ENCODE results near the gene STPG1. TPM values are rescaled to one million over a fixed set of nuclear protein-coding genes. Genes with fewer than 3 reads are reported as not detected.

The STPG1 gene
- total and polyA plus RNA-seq, 2 donors from 2014 or later: 10.6 to 12.2 TPM

DNA sequence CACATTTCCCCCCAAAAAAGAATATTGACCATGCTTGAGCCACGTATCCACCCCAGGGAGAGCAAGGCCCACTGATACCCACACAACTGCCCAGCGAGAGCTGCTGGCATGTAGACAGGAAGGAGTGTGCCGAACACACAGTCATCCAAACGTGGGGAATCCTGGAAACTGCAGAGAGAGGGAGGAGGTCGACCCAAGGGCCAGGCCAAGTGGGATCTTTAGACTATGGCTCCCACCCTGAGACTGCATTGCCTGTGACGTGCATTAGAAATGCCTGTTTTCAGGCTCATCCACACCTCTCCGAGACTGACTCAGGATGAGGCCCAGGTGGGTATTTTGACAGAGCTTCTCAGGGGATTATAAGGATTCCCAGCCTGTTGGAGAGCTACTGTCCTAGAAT, 27.9 kb upstream of the STPG1 start:
- H3K27me3 ChIP-seq (ENCODE audit: control insufficient read depth, insufficient read depth, low read length): no peaks in the 10 kb centered on the region
- FAIRE-seq: no peak
- H3K36me3 ChIP-seq (ENCODE audit: control insufficient read depth in 2 of 3, insufficient read depth in 3 of 3, low read length in 3 of 3): peaks cover 0 to 3% (median 0%) of the 10 kb centered on the region in 3 donors
- no peak for DNase-seq
- intact Hi-C loops (cut with DNase I): no loop called here
- TF ChIP-seq, protein P1, sequence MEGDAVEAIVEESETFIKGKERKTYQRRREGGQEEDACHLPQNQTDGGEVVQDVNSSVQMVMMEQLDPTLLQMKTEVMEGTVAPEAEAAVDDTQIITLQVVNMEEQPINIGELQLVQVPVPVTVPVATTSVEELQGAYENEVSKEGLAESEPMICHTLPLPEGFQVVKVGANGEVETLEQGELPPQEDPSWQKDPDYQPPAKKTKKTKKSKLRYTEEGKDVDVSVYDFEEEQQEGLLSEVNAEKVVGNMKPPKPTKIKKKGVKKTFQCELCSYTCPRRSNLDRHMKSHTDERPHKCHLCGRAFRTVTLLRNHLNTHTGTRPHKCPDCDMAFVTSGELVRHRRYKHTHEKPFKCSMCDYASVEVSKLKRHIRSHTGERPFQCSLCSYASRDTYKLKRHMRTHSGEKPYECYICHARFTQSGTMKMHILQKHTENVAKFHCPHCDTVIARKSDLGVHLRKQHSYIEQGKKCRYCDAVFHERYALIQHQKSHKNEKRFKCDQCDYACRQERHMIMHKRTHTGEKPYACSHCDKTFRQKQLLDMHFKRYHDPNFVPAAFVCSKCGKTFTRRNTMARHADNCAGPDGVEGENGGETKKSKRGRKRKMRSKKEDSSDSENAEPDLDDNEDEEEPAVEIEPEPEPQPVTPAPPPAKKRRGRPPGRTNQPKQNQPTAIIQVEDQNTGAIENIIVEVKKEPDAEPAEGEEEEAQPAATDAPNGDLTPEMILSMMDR (IDR thresholded peaks at IDR 0.05; ENCODE audit: borderline replicate concordance, extremely low read depth, insufficient read depth): no peak
- H3K4me3 ChIP-seq (ENCODE audit: low read length in 3 of 3): no peak overlapping the region
- no peaks in the 10 kb centered on the region for H3K9me3 ChIP-seq (ENCODE audit: control insufficient read depth in 2 of 3, insufficient read depth in 1 of 3, low read length in 3 of 3)
- no peaks in the 10 kb centered on the region for H3K4me1 ChIP-seq (ENCODE audit: control insufficient read depth in 2 of 3, insufficient read depth in 2 of 3, low read depth in 1 of 3, low read length in 3 of 3)
- H3K9ac ChIP-seq (ENCODE audit: low read length in 3 of 3): no peak overlapping the region
- no peak overlapping the region for H3K27ac ChIP-seq (ENCODE audit: low read depth in 2 of 2, low read length in 2 of 2)

DNA sequence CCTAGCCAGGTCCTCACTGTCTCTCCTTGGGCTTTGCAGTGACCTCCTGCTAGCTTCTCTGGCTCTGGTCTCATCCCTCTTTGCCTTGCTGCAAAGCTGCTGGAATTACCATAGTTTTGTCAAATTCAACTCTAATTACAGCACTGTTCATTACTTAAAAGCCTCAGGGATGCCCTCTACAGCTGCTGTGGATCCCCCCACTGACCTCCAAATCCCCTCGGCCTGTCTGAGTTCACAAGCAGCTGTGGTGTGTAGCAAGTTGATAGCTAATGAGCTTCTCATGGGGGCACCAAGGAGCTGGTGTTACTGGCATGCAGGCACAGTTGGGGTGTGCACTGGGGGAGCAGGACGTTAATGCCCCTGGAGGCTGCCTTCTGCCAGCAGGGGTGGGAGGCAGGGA, 26.9 kb upstream of the STPG1 start:
- intact Hi-C loops (cut with DNase I): no loop called here
- no peak overlapping the region for H3K4me3 ChIP-seq (ENCODE audit: low read length in 3 of 3)
- H3K36me3 ChIP-seq (ENCODE audit: control insufficient read depth in 2 of 3, insufficient read depth in 3 of 3, low read length in 3 of 3): peaks cover 0 to 3% (median 0%) of the 10 kb centered on the region in 3 donors
- no peaks in the 10 kb centered on the region for H3K27me3 ChIP-seq (ENCODE audit: control insufficient read depth, insufficient read depth, low read length)
- FAIRE-seq (no peak), DNase-seq (peak in 1 of 5 donors; percentile 47)
- TF ChIP-seq, protein P1 (IDR thresholded peaks at IDR 0.05; ENCODE audit: borderline replicate concordance, extremely low read depth, insufficient read depth): no peak
- no peaks in the 10 kb centered on the region for H3K9me3 ChIP-seq (ENCODE audit: control insufficient read depth in 2 of 3, insufficient read depth in 1 of 3, low read length in 3 of 3)
- no peaks in the 10 kb centered on the region for H3K4me1 ChIP-seq (ENCODE audit: control insufficient read depth in 2 of 3, insufficient read depth in 2 of 3, low read depth in 1 of 3, low read length in 3 of 3)
- no peak overlapping the region for H3K9ac ChIP-seq (ENCODE audit: low read length in 3 of 3)
- no peak overlapping the region for H3K27ac ChIP-seq (ENCODE audit: low read depth in 2 of 2, low read length in 2 of 2)

DNA sequence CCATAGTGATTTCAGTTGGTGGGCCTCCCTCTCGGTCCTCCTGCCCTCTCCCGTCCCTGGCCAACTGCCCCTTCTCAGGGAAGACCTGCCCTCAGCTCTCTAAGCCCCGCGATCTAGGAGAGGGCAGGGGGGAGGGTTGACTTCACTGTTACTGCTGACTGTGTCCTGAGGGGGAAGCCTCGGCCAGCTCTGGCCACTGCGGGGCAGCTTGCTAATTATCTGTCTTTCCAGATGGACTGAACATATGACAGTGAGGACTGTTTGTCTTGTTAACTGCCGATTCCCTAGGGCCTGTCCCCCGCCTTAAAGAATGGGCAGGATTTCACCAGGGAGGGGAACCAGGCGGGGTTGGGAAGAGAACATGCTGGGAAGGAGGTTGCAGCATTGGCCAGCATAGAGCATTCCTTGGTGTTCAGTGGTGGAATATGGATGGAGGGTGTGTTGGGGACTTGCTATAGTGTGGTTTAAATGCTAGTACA, 24.9 kb upstream of the STPG1 start:
- Histone ChIP-seq H3K4me1 (ENCODE audit: control insufficient read depth in 2 of 3, insufficient read depth in 2 of 3, low read depth in 1 of 3, low read length in 3 of 3) (no peaks in the 10 kb centered on the region), H3K4me3 (ENCODE audit: low read length in 3 of 3) (no peak overlapping the region), H3K36me3 (ENCODE audit: control insufficient read depth in 2 of 3, insufficient read depth in 3 of 3, low read length in 3 of 3) (no peaks in the 10 kb centered on the region), H3K27me3 (ENCODE audit: control insufficient read depth, insufficient read depth, low read length) (no peaks in the 10 kb centered on the region), H3K9ac (ENCODE audit: low read length in 3 of 3) (no peak overlapping the region), H3K27ac (ENCODE audit: low read depth in 2 of 2, low read length in 2 of 2) (no peak overlapping the region), H3K9me3 (ENCODE audit: control insufficient read depth in 2 of 3, insufficient read depth in 1 of 3, low read length in 3 of 3) (no peaks in the 10 kb centered on the region)
- FAIRE-seq (no peak), DNase-seq (peak in 3 of 5 donors; percentile 55 to 86 (median 60))
- TF ChIP-seq, protein P1 (IDR thresholded peaks at IDR 0.05; ENCODE audit: borderline replicate concordance, extremely low read depth, insufficient read depth): no peak
- intact Hi-C loops (cut with DNase I): no loop called here
